HepG2 (cell line): ENCODE measurements around the gene PBX4. TPM values are rescaled to one million over a fixed set of nuclear protein-coding genes. Genes with fewer than 3 reads are reported as not detected.

Experiments used
- ATAC-seq: fragments of 200-7000 bp; cut with Tn5 transposase; 3 replicates; pipeline ENCODE4 v1.9.1; 2020; ENCODE audit warnings: mild to moderate bottlenecking, moderate library complexity
- BruUV-seq: library from RNA; stranded (reverse); fragments of 400-500 nt; replicated peaks from 2 replicates; lab custom pipeline; 2021; lab: Mats Ljungman, UMichigan
- CTCF ChIA-PET: fragments of 300-600 bp; formaldehyde crosslinking; extraction: SDS; loops from one replicate; lab custom pipeline; 2021; ENCODE audit warnings: low total read pairs, inconsistent platforms, low intra/inter-chr PET ratio; lab: Yijun Ruan, JAX
- POLR2A ChIA-PET: fragments of 350-600 bp; sonication (Branson Sonifier 250); formaldehyde crosslinking; loops from one replicate; lab custom pipeline; 2020; ENCODE audit warnings: antibody characterized with exemption, inconsistent platforms; lab: Yijun Ruan, JAX
- DNase-seq: peaks from one replicate; pipeline ENCODE4 v3.0.0-alpha.2; 2015; ENCODE audit warnings: low spot score
- FAIRE-seq: peaks from 3 replicates; lab custom pipeline; 2011; peaks lifted over from hg19 to GRCh38; lab: Jason Lieb, UNC
- H2AFZ ChIP-seq: one replicate; pipeline ENCODE4 v1.6.1; 2011; ENCODE audit warnings: low read length, inconsistent platforms
- H3K27ac ChIP-seq: fragments of 300-600 bp; 3 replicates; pipeline ENCODE4 v1.8.0; 2011; ENCODE audit warnings: mixed run types, mild to moderate bottlenecking, mixed read lengths, low read length, inconsistent platforms; ENCODE audit not compliant: insufficient read depth; ENCODE audit errors: extremely low read length
- H3K27me3 ChIP-seq, 2 experiments: fragments of 200-600 bp in 1 of 2; 2 replicates in 1 of 2; 3 replicates in 1 of 2; pipeline versions ENCODE4 v1.6.0 to v1.8.0; 2011; ENCODE audit warnings: low read length in 2 of 2, mild to moderate bottlenecking in 2 of 2, moderate library complexity in 2 of 2, inconsistent platforms in 1 of 2; ENCODE audit not compliant: insufficient read depth in 2 of 2, control insufficient read depth in 1 of 2
- H3K36me3 ChIP-seq, 2 experiments: fragments of 200-600 bp in 1 of 2; replicated peaks in 1 of 2; 2 replicates in 1 of 2; 3 replicates in 1 of 2; pipeline versions ENCODE4 v1.5.1 to v1.8.0; 2011; ENCODE audit warnings: low read length in 2 of 2, inconsistent platforms in 1 of 2; ENCODE audit not compliant: insufficient read depth in 2 of 2, control insufficient read depth in 1 of 2
- H3K4me1 ChIP-seq: 2 replicates; pipeline ENCODE4 v1.5.1; 2012; ENCODE audit warnings: low read length, inconsistent platforms; ENCODE audit not compliant: insufficient read depth
- H3K4me2 ChIP-seq: 2 replicates; pipeline ENCODE4 v1.6.0; 2011; ENCODE audit warnings: low read depth, low read length, inconsistent platforms
- H3K4me3 ChIP-seq, 3 experiments: fragments of 200-600 bp in 1 of 3; sonication (generic), shearing (Covaris generic) in 1 of 3; replicated peaks in 1 of 3; 2 replicates each; pipeline ENCODE4 v1.5.1; 2011 to 2016; ENCODE audit warnings: low read length in 3 of 3, inconsistent platforms in 2 of 3, low read depth in 2 of 3, mild to moderate bottlenecking in 2 of 3, control low read depth in 1 of 3, mixed read lengths in 1 of 3; ENCODE audit not compliant: insufficient read depth in 1 of 3
- H3K79me2 ChIP-seq: one replicate; pipeline ENCODE4 v1.6.1; 2011; ENCODE audit warnings: low read length, inconsistent platforms; ENCODE audit not compliant: insufficient read depth
- H3K9ac ChIP-seq: 2 replicates; pipeline ENCODE4 v1.6.0; 2011; ENCODE audit warnings: mild to moderate bottlenecking, low read depth, low read length, inconsistent platforms; ENCODE audit not compliant: insufficient read depth
- H3K9me3 ChIP-seq: 2 replicates; pipeline ENCODE4 v1.5.1; 2012; ENCODE audit warnings: mild to moderate bottlenecking, low read length
- H4K20me1 ChIP-seq: 2 replicates; pipeline ENCODE4 v1.6.0; 2011; ENCODE audit warnings: inconsistent platforms, mild to moderate bottlenecking, low read length, moderate library complexity; ENCODE audit not compliant: insufficient read depth
- ARNTL ChIP-seq: sonication (generic); formaldehyde crosslinking; IDR thresholded peaks from 2 replicates; pipeline ENCODE4 v1.4.0; 2020; ENCODE audit warnings: mild to moderate bottlenecking, missing genetic modification reagents
- EP300 ChIP-seq, 3 experiments: sonication (generic) in 1 of 3; formaldehyde crosslinking in 1 of 3; IDR thresholded peaks; 2 replicates each; pipeline versions ENCODE4 v1.5.1 to v1.6.1; 2011 to 2020; ENCODE audit warnings: low read depth in 2 of 3, low read length in 2 of 3, borderline replicate concordance in 1 of 3, improper control_type of control experiment in 1 of 3, mild to moderate bottlenecking in 1 of 3, missing genetic modification reagents in 1 of 3, moderate library complexity in 1 of 3
- HMG20A ChIP-seq: IDR thresholded peaks from 2 replicates; pipeline ENCODE4 v1.6.1; 2016; ENCODE audit warnings: borderline replicate concordance
- HOXA9 ChIP-seq: sonication (generic); formaldehyde crosslinking; IDR thresholded peaks from 2 replicates; pipeline ENCODE4 v1.8.1; 2022; ENCODE audit warnings: missing genetic modification reagents, mild to moderate bottlenecking, moderate library complexity, borderline replicate concordance
- MEF2D ChIP-seq: sonication (generic); formaldehyde crosslinking; IDR thresholded peaks from 2 replicates; pipeline ENCODE4 v1.5.1; 2020; ENCODE audit warnings: mild to moderate bottlenecking, missing genetic modification reagents
- MTERF4 ChIP-seq: sonication (generic); formaldehyde crosslinking; IDR thresholded peaks from 2 replicates; pipeline ENCODE4 v1.8.0; 2023; ENCODE audit warnings: mild to moderate bottlenecking, missing genetic modification reagents
- MYNN ChIP-seq: sonication (generic); formaldehyde crosslinking; IDR thresholded peaks from 2 replicates; pipeline ENCODE4 v1.4.0; 2020; ENCODE audit warnings: mild to moderate bottlenecking, low read depth, missing genetic modification reagents
- RARA ChIP-seq: IDR thresholded peaks from 2 replicates; pipeline ENCODE4 v1.6.1; 2016; ENCODE audit warnings: missing genetic modification reagents, missing compliant biosample characterization
- REPIN1 ChIP-seq: sonication (generic); formaldehyde crosslinking; IDR thresholded peaks from 2 replicates; pipeline ENCODE4 v1.8.0; 2022; ENCODE audit warnings: missing genetic modification reagents, low read depth, mild to moderate bottlenecking, borderline replicate concordance
- SYNCRIP ChIP-seq: fragments of 200-400 bp; formaldehyde crosslinking; IDR thresholded peaks from 2 replicates; pipeline ENCODE4 v1.6.1; 2018; ENCODE audit warnings: mild to moderate bottlenecking, low read depth, low read length; ENCODE audit not compliant: insufficient read depth
- TEAD3 ChIP-seq: optimal IDR thresholded peaks from 2 replicates; pipeline ENCODE3; 2016; ENCODE audit warnings: borderline replicate concordance
- YY1 ChIP-seq: IDR thresholded peaks from 2 replicates; pipeline ENCODE4 v1.6.1; 2011; ENCODE audit warnings: low read length, low read depth, moderate library complexity, mild to moderate bottlenecking; ENCODE audit not compliant: insufficient read depth, insufficient replicate concordance
- ZBTB20 ChIP-seq: sonication (generic); formaldehyde crosslinking; IDR thresholded peaks from 2 replicates; pipeline ENCODE4 v1.8.1; 2023; ENCODE audit warnings: missing genetic modification reagents, low read depth, mild to moderate bottlenecking, borderline replicate concordance
- ZBTB21 ChIP-seq: sonication (generic); formaldehyde crosslinking; IDR thresholded peaks from 2 replicates; pipeline ENCODE4 v1.4.0; 2020; ENCODE audit warnings: missing genetic modification reagents
- ZFAT ChIP-seq: sonication (generic); formaldehyde crosslinking; conservative IDR thresholded peaks from 2 replicates; pipeline ENCODE4 v1.8.1; 2023; ENCODE audit warnings: missing genetic modification reagents, inconsistent platforms
- ZNF124 ChIP-seq: sonication (generic); formaldehyde crosslinking; IDR thresholded peaks from 2 replicates; pipeline ENCODE4 v1.4.0; 2020; ENCODE audit warnings: missing genetic modification reagents
- ZNF205 ChIP-seq: IDR thresholded peaks from 2 replicates; pipeline ENCODE4 v1.6.1; 2018; ENCODE audit warnings: missing biosample characterization, missing genetic modification reagents
- ZNF335 ChIP-seq: sonication (generic); formaldehyde crosslinking; IDR thresholded peaks from 2 replicates; pipeline ENCODE4 v1.4.0; 2020; ENCODE audit warnings: missing genetic modification reagents
- ZNF746 ChIP-seq: sonication (generic); formaldehyde crosslinking; IDR thresholded peaks from 2 replicates; pipeline ENCODE4 v1.8.0; 2022; ENCODE audit warnings: mild to moderate bottlenecking, missing genetic modification reagents
- WGBS: methylation state at CpG from one replicate; pipeline ENCODE4 v1.1.6; 2017; ENCODE audit warnings: low lambda C conversion rate; 5-methylcytosine and 5-hydroxymethylcytosine counted together
- in situ Hi-C: cut with HindIII; loops from 2 replicates; pipeline ENCODE4 v1.10.0; 2017; ENCODE audit warnings: low pct_unique_long_range_greater_than_20kb; ENCODE audit not compliant: extremely low pct_ligation_motif_present
- intact Hi-C: fragments of 100-400 bp; cut with micrococcal nuclease; formaldehyde crosslinking; loops from one replicate; pipeline ENCODE4 v1.10.0; 2022; ENCODE audit not compliant: unreplicated experiment
- polyA plus RNA-seq, 8 experiments: library from polyadenylated mRNA; depleted of rRNA in 3 of 8; stranded (reverse) in 7 of 8; unstranded in 1 of 8; fragments of >200 nt; fragmentation: Illumina TruSeq in 4 of 8; extraction: Trizol in 4 of 8; gene quantifications; 2 replicates each; pipeline versions ENCODE4 v1.2.1 to v1.2.3, GENCODE V29; 2011 to 2016; ENCODE audit warnings: low read depth in 4 of 8, missing spikeins in 1 of 8, mixed read lengths in 1 of 8; ENCODE audit not compliant: insufficient read depth in 1 of 8
- total RNA-seq, 5 experiments: library from RNA; depleted of rRNA; stranded (reverse); fragments of >200 nt; fragmentation: Illumina TruSeq; extraction: Trizol; gene quantifications; 2 replicates each; pipeline ENCODE4 v1.2.3, GENCODE V29; 2016; ENCODE audit warnings: low read depth in 1 of 5
- TF ChIP-seq, protein P1 (sequence below): sonication (generic); formaldehyde crosslinking; IDR thresholded peaks from 2 replicates; pipeline ENCODE4 v1.4.0; 2020; ENCODE audit warnings: missing genetic modification reagents, borderline replicate concordance

Gene PBX4
- total and polyA plus RNA-seq, 2 of the 13 experiments (the other 11 are each of a cell fraction or from before 2014, with no cell fraction given): not detected

DNA sequence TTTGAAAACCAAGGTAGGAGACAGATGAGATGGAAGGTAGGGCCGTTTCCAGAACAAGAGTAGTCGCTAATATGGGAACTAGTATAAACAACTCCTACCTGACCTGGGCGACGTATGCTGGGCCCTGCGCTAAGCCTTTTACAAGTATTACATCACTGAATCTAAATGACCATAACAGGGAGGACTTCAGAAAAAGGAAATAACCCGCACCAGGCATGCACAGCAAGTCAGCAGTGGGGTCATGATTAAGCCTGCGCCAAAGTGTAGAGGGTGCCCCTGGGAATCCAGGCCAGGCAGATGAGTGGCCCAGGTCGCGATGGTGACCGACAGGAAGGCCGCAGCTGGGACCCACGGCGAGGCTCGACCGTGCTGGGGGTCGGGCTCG lies 44.4 kb upstream of the PBX4 start:
- peak; percentile 10 for ATAC-seq
- Histone ChIP-seq H2AFZ (no peak overlapping the region), H3K9ac (peak overlapping the region; percentile 92), H4K20me1 (peaks cover 20% of the 10 kb centered on the region), H3K4me1 (peaks cover 53% of the 10 kb centered on the region), H3K79me2 (peaks cover 32% of the 10 kb centered on the region), H3K9me3 (no peaks in the 10 kb centered on the region), H3K4me3 (peak overlapping the region; percentile 79 to 99 (median 95)), H3K27ac (peak overlapping the region; percentile 97), H3K27me3 (no peaks in the 10 kb centered on the region; a peak in 1 of 5 replicates), H3K4me2 (peak overlapping the region; percentile 92), H3K36me3 (peaks cover 17 to 20% of the 10 kb centered on the region in 2 experiments; a peak in 4 of 5 replicates)
- DNase-seq: peak; percentile 22
- ChIA-PET CTCF (no interaction called here), POLR2A (interaction anchor here (1.0 to 1.6 kb wide), 2 partner anchors 113 to 203 kb away, joined by 3 to 5 read pairs; partner anchors contain the start of gene ZNF253)
- no peak for FAIRE-seq
- WGBS: 8% methylated on average over 6 of the region's 17 CpGs
- intact Hi-C loops (loop anchor here (2.0 kb wide), 1 partner anchor 204 kb away; no protein-coding TSS in a partner anchor), in situ Hi-C loops (no loop called here)
- BruUV-seq: no TSS peak
- no peak for TF ChIP-seq ARNTL (CRISPR knock-in tag)
- no peak for TF ChIP-seq SYNCRIP
- 0 out of 2 replicates have a peak, but pooled peaks have one; percentile 32 for TF ChIP-seq MEF2D (CRISPR knock-in tag)
- TF ChIP-seq HMG20A (CRISPR knock-in tag): no peak
- TF ChIP-seq MTERF4 (CRISPR knock-in tag): peak; percentile 57; the same call in 1 of the 2 replicates
- peak; percentile 43 for TF ChIP-seq TEAD3 (CRISPR knock-in tag)
- TF ChIP-seq, protein P1, sequence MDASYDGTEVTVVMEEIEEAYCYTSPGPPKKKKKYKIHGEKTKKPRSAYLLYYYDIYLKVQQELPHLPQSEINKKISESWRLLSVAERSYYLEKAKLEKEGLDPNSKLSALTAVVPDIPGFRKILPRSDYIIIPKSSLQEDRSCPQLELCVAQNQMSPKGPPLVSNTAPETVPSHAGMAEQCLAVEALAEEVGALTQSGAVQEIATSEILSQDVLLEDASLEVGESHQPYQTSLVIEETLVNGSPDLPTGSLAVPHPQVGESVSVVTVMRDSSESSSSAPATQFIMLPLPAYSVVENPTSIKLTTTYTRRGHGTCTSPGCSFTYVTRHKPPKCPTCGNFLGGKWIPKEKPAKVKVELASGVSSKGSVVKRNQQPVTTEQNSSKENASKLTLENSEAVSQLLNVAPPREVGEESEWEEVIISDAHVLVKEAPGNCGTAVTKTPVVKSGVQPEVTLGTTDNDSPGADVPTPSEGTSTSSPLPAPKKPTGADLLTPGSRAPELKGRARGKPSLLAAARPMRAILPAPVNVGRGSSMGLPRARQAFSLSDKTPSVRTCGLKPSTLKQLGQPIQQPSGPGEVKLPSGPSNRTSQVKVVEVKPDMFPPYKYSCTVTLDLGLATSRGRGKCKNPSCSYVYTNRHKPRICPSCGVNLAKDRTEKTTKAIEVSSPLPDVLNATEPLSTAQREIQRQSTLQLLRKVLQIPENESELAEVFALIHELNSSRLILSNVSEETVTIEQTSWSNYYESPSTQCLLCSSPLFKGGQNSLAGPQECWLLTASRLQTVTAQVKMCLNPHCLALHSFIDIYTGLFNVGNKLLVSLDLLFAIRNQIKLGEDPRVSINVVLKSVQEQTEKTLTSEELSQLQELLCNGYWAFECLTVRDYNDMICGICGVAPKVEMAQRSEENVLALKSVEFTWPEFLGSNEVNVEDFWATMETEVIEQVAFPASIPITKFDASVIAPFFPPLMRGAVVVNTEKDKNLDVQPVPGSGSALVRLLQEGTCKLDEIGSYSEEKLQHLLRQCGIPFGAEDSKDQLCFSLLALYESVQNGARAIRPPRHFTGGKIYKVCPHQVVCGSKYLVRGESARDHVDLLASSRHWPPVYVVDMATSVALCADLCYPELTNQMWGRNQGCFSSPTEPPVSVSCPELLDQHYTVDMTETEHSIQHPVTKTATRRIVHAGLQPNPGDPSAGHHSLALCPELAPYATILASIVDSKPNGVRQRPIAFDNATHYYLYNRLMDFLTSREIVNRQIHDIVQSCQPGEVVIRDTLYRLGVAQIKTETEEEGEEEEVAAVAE (CRISPR knock-in tag): no peak
- TF ChIP-seq MYNN (CRISPR knock-in tag): peak; percentile 54; the same call in 1 of the 2 replicates
- TF ChIP-seq REPIN1: no peak
- TF ChIP-seq ZNF746 (CRISPR knock-in tag): no peak
- TF ChIP-seq ZNF335 (CRISPR knock-in tag): no peak
- TF ChIP-seq EP300 (IDR thresholded peaks at IDR 0.05; ENCODE audit: low read depth in 2 of 2, low read length in 2 of 2): no peak
- TF ChIP-seq EP300 (CRISPR knock-in tag; IDR thresholded peaks at IDR 0.05; ENCODE audit: borderline replicate concordance): no peak
- no peak for TF ChIP-seq ZFAT (CRISPR knock-in tag)
- TF ChIP-seq RARA (CRISPR knock-in tag): 0 out of 2 replicates have a peak, but pooled peaks have one; percentile 6
- no peak for TF ChIP-seq HOXA9 (CRISPR knock-in tag)
- no peak for TF ChIP-seq ZNF205 (CRISPR knock-in tag)
- no peak for TF ChIP-seq ZNF124
- TF ChIP-seq YY1: no peak
- TF ChIP-seq ZBTB21 (CRISPR knock-in tag): peak; percentile 39; the same call in 1 of the 2 replicates
- TF ChIP-seq ZBTB20: peak; percentile 30; the same call in 1 of the 2 replicates
